Measurements from ENCODE around the gene RASSF10. TPM values are rescaled to one million over a fixed set of nuclear protein-coding genes. Genes with fewer than 3 reads are reported as not detected.
A peak's percentile ranks its signal among the peaks of the same experiment; 100 is the strongest.

Gene RASSF10
- total RNA-seq, 2 donors from 2014 or later: not detected

DNA sequence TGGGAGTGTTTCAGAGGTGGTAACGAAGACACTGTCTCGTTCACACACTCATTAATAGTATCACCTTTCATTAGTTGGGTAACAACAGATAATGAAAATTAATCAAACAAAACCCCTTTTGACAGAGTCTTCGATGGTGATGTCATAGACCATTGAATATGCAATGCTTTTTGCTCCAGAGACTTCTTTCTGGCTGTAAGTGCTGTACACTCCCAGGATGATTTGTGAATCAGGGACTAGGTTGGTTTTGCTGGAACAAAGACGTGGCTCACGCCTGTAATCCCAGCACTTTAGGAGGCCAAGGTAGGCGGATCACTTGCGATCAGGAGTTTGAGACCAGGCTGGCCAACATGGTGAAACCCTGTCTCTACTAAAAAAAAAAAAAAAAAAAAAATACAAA lies 9.5 kb upstream of the RASSF10 start:
- Mint-ChIP-seq H3K27ac (no peak overlapping the region), H3K4me3 (no peak overlapping the region), H3K4me1 (no peaks in the 10 kb centered on the region), H3K27me3 (peaks cover 52% of the 10 kb centered on the region), H3K36me3 (ENCODE audit: low read depth) (no peaks in the 10 kb centered on the region)
- DNase-seq: no peak
- H3K9me3 ChIP-seq (ENCODE audit: control insufficient read depth, low read length, poor library complexity, severe bottlenecking): no peaks in the 10 kb centered on the region
- ATAC-seq: no peak

DNA sequence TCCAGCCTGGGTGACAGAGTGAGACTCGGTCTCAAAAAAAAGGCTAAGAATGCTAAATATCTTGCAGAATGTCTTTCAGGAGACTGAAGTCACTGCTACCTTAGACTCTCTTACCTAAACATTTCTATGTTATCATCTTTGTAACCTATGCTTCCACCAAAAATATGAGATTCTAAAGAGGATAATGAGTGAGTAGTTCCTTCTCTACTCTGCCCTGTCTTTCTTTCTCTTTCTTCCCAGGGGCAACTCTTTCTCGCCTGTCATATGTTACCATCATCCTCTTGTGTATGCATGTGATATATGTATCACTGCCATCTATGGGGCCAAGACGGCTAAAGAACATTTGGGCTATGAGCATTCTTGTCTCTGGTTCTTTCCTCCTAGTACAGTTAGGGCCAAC lies 9.0 kb upstream of the RASSF10 start:
- H3K4me1 Mint-ChIP-seq: no peaks in the 10 kb centered on the region
- no peak overlapping the region for H3K4me3 Mint-ChIP-seq
- H3K9me3 ChIP-seq (ENCODE audit: control insufficient read depth, low read length, poor library complexity, severe bottlenecking): no peaks in the 10 kb centered on the region
- no peak for DNase-seq
- peaks cover 57% of the 10 kb centered on the region for H3K27me3 Mint-ChIP-seq
- no peak for ATAC-seq
- no peak overlapping the region for H3K27ac Mint-ChIP-seq
- H3K36me3 Mint-ChIP-seq (ENCODE audit: low read depth): no peaks in the 10 kb centered on the region

DNA sequence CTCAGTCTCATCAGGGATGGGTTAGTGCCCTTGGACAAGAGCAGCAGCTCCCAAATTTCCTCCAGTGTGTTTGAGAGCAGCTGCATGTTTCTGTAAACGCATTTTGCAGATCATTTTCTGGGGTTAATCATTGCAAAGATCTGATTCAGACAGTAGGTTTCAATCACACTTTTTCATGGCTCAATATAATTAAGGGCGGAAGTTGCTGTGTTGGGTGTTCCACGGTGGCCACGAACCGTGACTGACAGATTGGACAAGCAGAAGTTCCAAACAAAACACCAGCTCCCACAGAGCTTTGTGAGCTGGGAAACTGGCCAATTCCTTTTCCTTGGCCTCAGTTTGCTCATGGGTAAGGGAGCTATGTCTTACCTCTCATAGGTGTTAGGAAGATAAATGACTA lies 8.4 kb upstream of the RASSF10 start:
- no peaks in the 10 kb centered on the region for H3K9me3 ChIP-seq (ENCODE audit: control insufficient read depth, low read length, poor library complexity, severe bottlenecking)
- no peaks in the 10 kb centered on the region for H3K36me3 Mint-ChIP-seq (ENCODE audit: low read depth)
- H3K4me3 Mint-ChIP-seq: no peak overlapping the region
- no peaks in the 10 kb centered on the region for H3K4me1 Mint-ChIP-seq
- DNase-seq (no peak), ATAC-seq (no peak)
- peaks cover 63% of the 10 kb centered on the region for H3K27me3 Mint-ChIP-seq
- H3K27ac Mint-ChIP-seq: no peak overlapping the region

DNA sequence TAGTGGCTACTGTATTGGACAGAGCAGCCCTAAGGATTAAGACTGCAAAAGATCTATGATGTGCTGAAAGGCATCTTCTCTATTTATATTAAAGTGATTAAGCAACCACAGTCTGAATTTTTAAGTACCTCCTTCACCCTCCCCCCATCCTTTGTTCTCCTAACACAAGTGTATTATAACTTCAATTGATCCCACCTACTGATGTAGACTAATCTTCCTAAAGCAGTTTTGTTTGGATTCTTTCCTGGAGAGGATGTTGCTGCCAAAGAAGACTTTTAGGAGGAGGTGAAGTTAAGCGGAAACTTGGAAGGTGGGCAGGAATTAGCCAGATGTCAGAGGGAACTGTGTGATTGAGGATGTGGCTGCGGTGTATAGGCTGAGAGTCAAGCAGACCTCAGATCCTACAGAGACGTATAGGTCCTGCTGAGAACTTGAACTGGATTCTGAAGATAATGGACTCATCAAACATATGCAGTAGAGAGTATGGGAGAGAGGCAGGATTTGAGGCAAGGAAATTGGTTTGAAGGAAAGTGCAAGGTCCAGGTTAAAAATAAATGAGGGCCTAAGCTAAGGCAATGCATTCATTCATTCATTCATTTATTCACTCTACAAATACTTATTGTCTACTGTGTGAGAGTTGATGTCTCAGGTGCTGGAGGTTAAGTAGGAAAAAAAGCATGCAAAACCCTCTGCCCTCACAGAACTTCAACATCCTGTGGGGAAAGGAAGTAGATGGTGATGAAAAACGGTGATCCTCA lies 5.2 kb upstream of the RASSF10 start:
- H3K27me3 Mint-ChIP-seq: peaks cover 85% of the 10 kb centered on the region
- no peaks in the 10 kb centered on the region for H3K9me3 ChIP-seq (ENCODE audit: control insufficient read depth, low read length, poor library complexity, severe bottlenecking)
- no peak overlapping the region for H3K27ac Mint-ChIP-seq
- no peak for ATAC-seq
- DNase-seq: no peak
- no peaks in the 10 kb centered on the region for H3K36me3 Mint-ChIP-seq (ENCODE audit: low read depth)
- H3K4me3 Mint-ChIP-seq: no peak overlapping the region
- H3K4me1 Mint-ChIP-seq: peaks cover 3% of the 10 kb centered on the region

DNA sequence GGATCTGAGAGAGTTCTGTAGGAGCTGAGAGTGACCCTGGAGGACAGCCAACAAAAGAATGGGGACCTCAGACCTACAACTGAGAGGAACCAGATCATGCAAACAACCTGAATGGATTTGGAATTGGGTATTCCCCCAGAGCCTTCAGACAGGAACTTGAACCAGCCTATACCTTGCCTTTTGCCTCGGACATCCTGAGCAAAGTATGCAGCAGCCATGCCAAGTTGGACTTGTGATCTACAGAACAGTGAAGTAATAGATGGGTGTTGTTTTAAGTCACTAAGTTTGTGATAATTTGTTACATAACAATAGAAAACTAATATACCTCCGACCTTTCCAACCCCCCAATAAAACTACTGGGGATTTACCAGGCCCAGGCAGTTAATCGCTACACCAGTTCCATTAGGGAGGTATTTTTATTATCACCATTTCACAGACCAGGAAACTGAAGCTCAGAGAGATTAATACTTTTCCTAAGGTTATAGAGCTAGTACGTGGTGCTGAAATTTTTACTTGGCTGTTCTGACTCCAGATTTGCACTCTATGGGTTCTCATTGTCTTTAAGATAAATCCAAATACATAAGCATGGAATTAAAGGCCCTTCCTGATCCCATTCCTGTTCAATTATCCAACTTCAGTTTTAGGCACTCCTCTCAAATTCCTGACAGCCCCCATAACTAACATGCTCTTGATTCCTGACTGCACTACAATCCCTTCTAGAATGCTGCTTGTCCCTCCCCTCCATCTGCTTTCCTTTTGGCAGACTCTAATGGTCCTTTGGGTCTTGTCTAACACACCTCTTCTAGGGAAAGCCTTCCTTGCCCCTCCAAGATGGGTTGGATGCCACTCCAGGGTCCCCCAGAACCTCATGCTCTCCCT lies 1.7 kb upstream of the RASSF10 start:
- H3K4me1 Mint-ChIP-seq: peaks cover 10% of the 10 kb centered on the region
- DNase-seq: no peak
- peaks cover 78% of the 10 kb centered on the region for H3K27me3 Mint-ChIP-seq
- H3K27ac Mint-ChIP-seq: no peak overlapping the region
- H3K4me3 Mint-ChIP-seq: no peak overlapping the region
- ATAC-seq: no peak
- H3K9me3 ChIP-seq (ENCODE audit: control insufficient read depth, low read length, poor library complexity, severe bottlenecking): no peaks in the 10 kb centered on the region
- H3K36me3 Mint-ChIP-seq (ENCODE audit: low read depth): peaks cover 3% of the 10 kb centered on the region

DNA sequence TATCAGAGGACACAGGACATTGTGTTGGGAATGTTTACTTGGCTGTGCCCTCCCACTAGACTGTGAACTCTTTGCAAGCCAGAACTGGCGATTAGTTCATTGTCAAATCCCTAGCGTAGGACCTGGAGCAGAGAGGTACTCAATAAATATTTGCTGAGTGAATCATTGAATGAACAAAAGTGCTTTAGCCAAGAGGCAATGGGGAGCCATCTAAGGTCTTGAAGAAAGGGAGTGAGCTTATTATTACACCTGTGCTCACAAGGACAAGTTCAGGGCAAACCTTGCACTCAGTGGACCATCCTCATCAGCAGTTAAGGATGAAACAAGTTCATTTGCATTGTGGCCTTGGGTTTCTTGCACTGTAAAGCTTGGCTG lies 1.1 kb upstream of the RASSF10 start:
- ATAC-seq: no peak

DNA sequence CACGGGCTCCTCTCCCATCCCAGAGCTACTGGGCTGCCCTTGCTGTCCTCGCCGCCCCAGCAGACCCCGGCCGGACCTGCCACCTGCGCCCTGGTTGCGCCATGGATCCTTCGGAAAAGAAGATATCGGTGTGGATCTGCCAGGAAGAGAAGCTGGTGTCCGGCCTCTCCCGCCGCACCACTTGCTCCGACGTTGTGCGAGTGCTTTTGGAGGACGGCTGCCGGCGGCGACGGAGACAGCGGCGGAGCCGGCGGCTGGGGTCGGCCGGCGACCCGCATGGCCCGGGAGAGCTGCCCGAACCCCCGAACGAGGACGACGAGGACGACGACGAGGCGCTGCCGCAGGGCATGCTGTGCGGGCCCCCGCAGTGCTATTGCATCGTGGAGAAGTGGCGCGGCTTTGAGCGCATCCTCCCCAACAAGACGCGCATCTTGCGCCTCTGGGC lies 382 bp downstream of the RASSF10 start:
- no peak for DNase-seq
- no peaks in the 10 kb centered on the region for H3K9me3 ChIP-seq (ENCODE audit: control insufficient read depth, low read length, poor library complexity, severe bottlenecking)
- Mint-ChIP-seq H3K27ac (no peak overlapping the region), H3K36me3 (ENCODE audit: low read depth) (peaks cover 3% of the 10 kb centered on the region), H3K4me1 (peaks cover 10% of the 10 kb centered on the region), H3K27me3 (peaks cover 77% of the 10 kb centered on the region), H3K4me3 (peak overlapping the region; percentile 73)
- no peak for ATAC-seq

More for the DNA sequence above, 1.1 kb upstream of the RASSF10 start:
- H3K4me3 Mint-ChIP-seq: no peak overlapping the region
- H3K9me3 ChIP-seq (ENCODE audit: control insufficient read depth, low read length, poor library complexity, severe bottlenecking): no peaks in the 10 kb centered on the region
- H3K36me3 Mint-ChIP-seq (ENCODE audit: low read depth): peaks cover 3% of the 10 kb centered on the region
- H3K27ac Mint-ChIP-seq: no peak overlapping the region
- peaks cover 10% of the 10 kb centered on the region for H3K4me1 Mint-ChIP-seq
- H3K27me3 Mint-ChIP-seq: peaks cover 78% of the 10 kb centered on the region
- DNase-seq: no peak

DNA sequence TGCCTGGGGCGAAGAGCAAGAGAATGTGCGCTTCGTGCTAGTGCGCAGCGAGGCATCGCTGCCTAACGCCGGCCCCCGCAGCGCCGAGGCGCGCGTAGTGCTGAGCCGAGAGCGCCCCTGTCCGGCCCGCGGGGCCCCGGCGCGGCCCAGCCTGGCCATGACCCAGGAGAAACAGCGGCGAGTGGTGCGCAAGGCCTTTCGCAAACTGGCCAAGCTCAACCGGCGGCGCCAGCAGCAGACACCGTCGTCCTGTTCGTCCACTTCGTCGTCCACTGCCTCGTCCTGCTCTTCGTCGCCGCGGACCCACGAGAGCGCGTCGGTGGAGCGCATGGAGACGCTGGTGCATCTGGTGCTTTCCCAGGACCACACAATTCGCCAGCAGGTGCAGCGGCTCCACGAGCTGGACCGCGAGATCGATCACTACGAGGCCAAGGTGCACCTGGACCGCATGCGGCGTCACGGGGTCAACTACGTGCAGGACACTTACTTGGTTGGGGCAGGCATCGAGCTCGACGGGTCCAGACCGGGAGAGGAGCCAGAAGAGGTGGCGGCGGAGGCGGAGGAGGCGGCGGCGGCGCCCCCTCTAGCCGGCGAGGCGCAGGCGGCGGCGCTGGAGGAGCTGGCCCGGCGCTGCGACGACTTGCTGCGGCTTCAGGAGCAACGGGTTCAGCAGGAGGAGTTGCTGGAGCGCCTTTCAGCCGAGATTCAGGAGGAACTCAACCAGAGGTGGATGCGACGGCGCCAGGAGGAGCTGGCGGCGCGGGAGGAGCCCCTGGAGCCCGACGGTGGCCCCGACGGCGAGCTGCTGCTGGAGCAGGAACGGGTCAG lies 1.0 kb downstream of the RASSF10 start:
- no peaks in the 10 kb centered on the region for H3K9me3 ChIP-seq (ENCODE audit: control insufficient read depth, low read length, poor library complexity, severe bottlenecking)
- peak overlapping the region; percentile 15 for H3K4me3 Mint-ChIP-seq
- ATAC-seq (no peak), DNase-seq (no peak)
- no peak overlapping the region for H3K27ac Mint-ChIP-seq
- H3K4me1 Mint-ChIP-seq: peaks cover 10% of the 10 kb centered on the region
- peaks cover 75% of the 10 kb centered on the region for H3K27me3 Mint-ChIP-seq
- peaks cover 3% of the 10 kb centered on the region for H3K36me3 Mint-ChIP-seq (ENCODE audit: low read depth)

DNA sequence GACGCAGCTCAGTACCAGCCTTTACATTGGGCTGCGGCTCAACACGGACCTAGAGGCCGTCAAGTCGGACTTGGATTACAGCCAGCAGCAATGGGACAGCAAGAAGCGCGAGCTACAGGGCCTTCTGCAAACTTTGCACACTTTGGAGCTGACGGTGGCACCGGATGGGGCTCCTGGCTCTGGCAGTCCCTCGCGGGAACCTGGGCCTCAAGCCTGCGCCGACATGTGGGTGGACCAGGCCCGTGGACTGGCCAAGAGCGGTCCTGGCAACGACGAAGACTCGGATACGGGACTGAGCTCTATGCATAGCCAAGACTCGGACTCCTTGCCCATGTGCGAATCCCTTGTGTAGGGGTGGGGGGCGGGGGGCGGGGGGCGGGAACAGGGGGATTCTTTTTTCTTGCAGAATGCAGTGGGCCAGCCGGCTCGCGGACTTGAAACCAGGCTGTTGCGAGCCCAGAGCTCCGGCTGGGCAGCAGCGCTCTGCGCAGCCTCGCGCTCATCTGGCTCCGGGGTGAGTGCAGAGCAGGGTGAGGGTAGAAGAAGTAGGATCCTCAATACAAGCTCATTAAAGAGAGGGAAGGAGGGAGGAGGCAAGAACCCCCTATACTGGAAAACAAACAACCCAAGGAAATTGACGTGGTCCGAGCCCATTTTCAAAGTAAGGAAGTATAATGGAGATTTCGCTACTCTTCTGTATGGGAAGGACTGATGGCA lies 1.8 kb downstream of the RASSF10 start:
- no peak overlapping the region for H3K27ac Mint-ChIP-seq
- ATAC-seq (no peak), DNase-seq (no peak)
- peaks cover 75% of the 10 kb centered on the region for H3K27me3 Mint-ChIP-seq
- no peaks in the 10 kb centered on the region for H3K9me3 ChIP-seq (ENCODE audit: control insufficient read depth, low read length, poor library complexity, severe bottlenecking)
- H3K4me1 Mint-ChIP-seq: peaks cover 10% of the 10 kb centered on the region
- H3K4me3 Mint-ChIP-seq: no peak overlapping the region
- H3K36me3 Mint-ChIP-seq (ENCODE audit: low read depth): peaks cover 3% of the 10 kb centered on the region

DNA sequence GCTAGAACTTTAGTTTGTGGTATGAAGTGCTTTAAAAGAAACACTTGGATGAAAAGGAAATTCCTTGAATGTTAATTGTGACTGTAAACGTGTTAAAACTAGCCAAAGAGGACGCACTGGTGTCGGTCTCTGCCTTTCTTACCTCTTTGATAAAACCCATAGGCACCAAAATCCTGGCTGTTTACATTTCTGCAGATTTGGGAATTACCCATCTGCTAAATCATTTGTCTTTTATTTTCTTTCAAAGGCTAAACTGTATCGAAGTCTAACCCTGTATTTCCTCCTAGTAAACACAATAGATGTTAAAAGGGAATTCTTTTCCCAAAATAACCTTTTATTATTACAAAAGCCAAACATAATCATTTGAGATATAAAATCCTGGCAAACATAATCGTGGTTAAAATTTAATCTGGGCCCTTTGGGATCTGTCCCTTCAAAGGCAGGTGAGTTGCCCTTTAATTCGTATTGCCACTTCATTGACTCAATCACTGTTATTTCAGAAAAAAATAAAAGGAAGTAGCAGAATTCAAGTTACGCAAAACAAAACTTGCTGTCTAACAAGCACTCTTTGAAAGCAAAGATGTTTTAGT lies 2.4 kb downstream of the RASSF10 start:
- no peaks in the 10 kb centered on the region for H3K9me3 ChIP-seq (ENCODE audit: control insufficient read depth, low read length, poor library complexity, severe bottlenecking)
- H3K36me3 Mint-ChIP-seq (ENCODE audit: low read depth): peaks cover 3% of the 10 kb centered on the region
- peaks cover 10% of the 10 kb centered on the region for H3K4me1 Mint-ChIP-seq
- no peak overlapping the region for H3K4me3 Mint-ChIP-seq
- DNase-seq: no peak
- ATAC-seq: no peak
- H3K27ac Mint-ChIP-seq: no peak overlapping the region
- peaks cover 73% of the 10 kb centered on the region for H3K27me3 Mint-ChIP-seq

DNA sequence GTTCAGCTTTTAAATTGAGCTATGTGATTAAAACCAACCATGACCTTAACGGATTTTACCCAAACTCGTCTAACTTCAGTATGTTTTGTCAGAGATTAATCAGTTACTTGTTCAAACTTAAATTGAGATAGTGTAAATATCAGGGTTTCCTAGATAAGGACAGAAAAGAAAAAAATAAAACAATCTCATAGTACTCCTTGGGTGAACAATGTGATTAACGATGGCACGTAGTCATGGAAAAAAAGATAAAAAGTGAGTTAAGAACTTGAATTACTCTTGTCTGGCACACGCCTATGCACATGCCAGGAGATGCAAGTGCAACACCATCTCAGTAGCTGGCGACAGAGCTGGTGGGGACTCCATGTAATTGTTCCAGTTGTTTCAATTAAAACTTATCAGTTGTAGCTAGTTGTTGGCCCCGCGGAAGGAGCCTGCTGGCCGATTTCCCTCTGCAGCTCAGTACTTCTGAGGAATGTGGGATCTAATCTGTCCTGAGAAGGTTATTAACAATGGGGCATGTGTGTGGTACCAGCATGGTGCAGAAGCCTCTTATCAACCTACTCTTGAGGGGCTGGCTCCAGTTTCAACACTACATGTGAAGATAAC lies 3.0 kb downstream of the RASSF10 start:
- Mint-ChIP-seq H3K4me1 (peaks cover 13% of the 10 kb centered on the region), H3K27me3 (peaks cover 71% of the 10 kb centered on the region)

DNA sequence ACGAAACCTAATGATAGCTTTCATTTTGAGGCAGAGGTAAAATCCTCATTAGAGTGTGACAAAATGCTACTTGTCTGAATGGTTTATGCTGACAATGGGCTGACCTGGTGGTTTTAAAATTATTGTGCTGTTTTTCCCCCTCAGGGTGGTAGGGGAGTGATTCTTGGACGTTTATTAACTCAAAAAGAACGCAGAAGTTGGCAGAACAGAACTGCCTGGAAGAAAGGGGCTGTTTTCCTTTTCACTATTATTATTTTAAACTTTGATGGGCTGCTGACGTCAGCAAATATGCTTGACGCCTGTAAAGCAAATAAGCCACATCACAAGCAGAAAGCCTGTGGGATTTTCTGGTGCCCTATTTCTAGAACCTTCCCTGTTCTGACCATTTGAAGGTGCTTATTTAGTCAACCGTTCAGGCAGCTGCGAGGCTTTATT lies 4.0 kb downstream of the RASSF10 start:
- H3K9me3 ChIP-seq (ENCODE audit: control insufficient read depth, low read length, poor library complexity, severe bottlenecking): no peaks in the 10 kb centered on the region
- no peak for DNase-seq
- Mint-ChIP-seq H3K4me3 (no peak overlapping the region), H3K27ac (no peak overlapping the region), H3K36me3 (ENCODE audit: low read depth) (peaks cover 3% of the 10 kb centered on the region), H3K4me1 (peaks cover 15% of the 10 kb centered on the region), H3K27me3 (peaks cover 67% of the 10 kb centered on the region)
- no peak for ATAC-seq

More for the DNA sequence above, 3.0 kb downstream of the RASSF10 start:
- H3K4me3 Mint-ChIP-seq: no peak overlapping the region
- H3K27ac Mint-ChIP-seq: no peak overlapping the region
- ATAC-seq: no peak
- H3K9me3 ChIP-seq (ENCODE audit: control insufficient read depth, low read length, poor library complexity, severe bottlenecking): no peaks in the 10 kb centered on the region
- no peak for DNase-seq
- H3K36me3 Mint-ChIP-seq (ENCODE audit: low read depth): peaks cover 3% of the 10 kb centered on the region

Measured in T-helper 17 cell (primary cell).